Transverse colon (tissue), 4 donors: Measurements from ENCODE around the gene PRLR. TPM values are rescaled to one million over a fixed set of nuclear protein-coding genes. Genes with fewer than 3 reads are reported as not detected.

Source experiments
- DNase-seq: peaks from one replicate; pipeline ENCODE4 v3.0.0-alpha.2; 2019
- H3K27ac ChIP-seq, 4 donors: fragments of 200-600 bp; sonication (generic); 2 replicates each; pipeline ENCODE4 v1.5.1; 2016 to 2018; ENCODE audit warnings: inconsistent platforms in 4 of 4
- H3K27me3 ChIP-seq: fragments of 200-600 bp; sonication (generic); 2 replicates; pipeline ENCODE4 v1.5.1; 2017; ENCODE audit warnings: inconsistent platforms
- H3K36me3 ChIP-seq, 4 donors: fragments of 200-600 bp; sonication (generic); 2 replicates each; pipeline ENCODE4 v1.5.1; 2017 to 2019; ENCODE audit warnings: inconsistent platforms in 4 of 4
- H3K4me1 ChIP-seq, 4 donors: fragments of 200-600 bp; sonication (generic); 2 replicates each; pipeline ENCODE4 v1.5.1; 2017 to 2020; ENCODE audit warnings: inconsistent platforms in 4 of 4
- H3K4me3 ChIP-seq, 4 donors: fragments of 200-600 bp; sonication (generic); 1 replicate in 1 of 4; 2 replicates in 3 of 4; pipeline versions ENCODE4 v1.5.1 to v1.6.1; 2017 to 2019; ENCODE audit warnings: inconsistent platforms in 4 of 4
- H3K9me3 ChIP-seq, 2 donors: fragments of 200-600 bp; sonication (generic); 2 replicates each; pipeline ENCODE4 v1.5.1; 2017 to 2019; ENCODE audit warnings: inconsistent platforms in 2 of 2
- EP300 ChIP-seq: sonication (generic); formaldehyde crosslinking; IDR thresholded peaks from one replicate; pipeline ENCODE4 v1.6.1; 2017; ENCODE audit warnings: antibody characterized with exemption, low read depth
- POLR2A ChIP-seq: fragments of 450-650 bp; IDR thresholded peaks from one replicate; pipeline ENCODE4 v1.6.1; 2016; ENCODE audit warnings: antibody characterized with exemption, mild to moderate bottlenecking, moderate library complexity
- POLR2AphosphoS5 ChIP-seq, 3 donors: sonication (generic); formaldehyde crosslinking; IDR thresholded peaks; one replicate each; pipeline ENCODE4 v1.6.1; 2016; ENCODE audit warnings: antibody characterized with exemption in 3 of 3
- WGBS, 2 donors: methylation state at CpG; one replicate each; pipeline ENCODE4 v1.1.5; 2018; ENCODE audit warnings: low coverage in 1 of 2; 5-methylcytosine and 5-hydroxymethylcytosine counted together
- in situ Hi-C, 4 donors: fragments of 200-750 bp; cut with MboI; loops; one replicate each; pipeline versions ENCODE4 v1.15.0 to v1.15.1; 2017; ENCODE audit warnings: low sequenced_read_pairs in 3 of 4, low pct_ligation_motif_present in 1 of 4, low pct_unique_long_range_greater_than_20kb in 1 of 4
- intact Hi-C: fragments of 100-400 bp; cut with DNase I; formaldehyde crosslinking; loops from one replicate; pipeline ENCODE4 v1.15.1; 2023; ENCODE audit warnings: low total_unique reads
- total RNA-seq, 4 donors: library from RNA; depleted of rRNA; stranded (reverse); fragments of >200 nt; gene quantifications; one replicate each; pipeline ENCODE4 v1.1.0, GENCODE V29; 2016
- TF ChIP-seq, protein P1 (sequence below), 5 experiments: fragments of 200-600 bp in 3 of 5; fragments of 450-650 bp in 2 of 5; sonication (generic) in 3 of 5; IDR thresholded peaks; 1 replicate in 2 of 5; 2 replicates in 3 of 5; pipeline ENCODE4 v1.5.1; 2016 to 2017; ENCODE audit warnings: antibody characterized with exemption in 5 of 5, inconsistent platforms in 3 of 5, mild to moderate bottlenecking in 2 of 5, moderate library complexity in 1 of 5

Gene PRLR
- total RNA-seq, 4 donors from 2014 or later = 4.9 to 19.8 (median 13.0) TPM

GRCh38 chr5:35094948-35095347 is 135.3 kb downstream of the PRLR start:
- Histone ChIP-seq H3K27ac (no peak overlapping the region), H3K4me3 (no peak overlapping the region), H3K27me3 (no peaks in the 10 kb centered on the region), H3K4me1 (peaks cover 0 to 35% (median 3%) of the 10 kb centered on the region in 4 donors), H3K9me3 (no peaks in the 10 kb centered on the region), H3K36me3 (no peaks in the 10 kb centered on the region)
- in situ Hi-C loops (loop anchor here (5.0 to 25.0 kb wide), 5 partner anchors 102 to 842 kb away; partner anchors contain the start of genes CAPSL (in 3 of the 4) and SPEF2 (in 1 of the 4)), intact Hi-C loops (no loop called here)
- TF ChIP-seq POLR2AphosphoS5 (IDR thresholded peaks at IDR 0.05) (no peak), POLR2A (no peak), EP300 (no peak)
- TF ChIP-seq, protein P1, sequence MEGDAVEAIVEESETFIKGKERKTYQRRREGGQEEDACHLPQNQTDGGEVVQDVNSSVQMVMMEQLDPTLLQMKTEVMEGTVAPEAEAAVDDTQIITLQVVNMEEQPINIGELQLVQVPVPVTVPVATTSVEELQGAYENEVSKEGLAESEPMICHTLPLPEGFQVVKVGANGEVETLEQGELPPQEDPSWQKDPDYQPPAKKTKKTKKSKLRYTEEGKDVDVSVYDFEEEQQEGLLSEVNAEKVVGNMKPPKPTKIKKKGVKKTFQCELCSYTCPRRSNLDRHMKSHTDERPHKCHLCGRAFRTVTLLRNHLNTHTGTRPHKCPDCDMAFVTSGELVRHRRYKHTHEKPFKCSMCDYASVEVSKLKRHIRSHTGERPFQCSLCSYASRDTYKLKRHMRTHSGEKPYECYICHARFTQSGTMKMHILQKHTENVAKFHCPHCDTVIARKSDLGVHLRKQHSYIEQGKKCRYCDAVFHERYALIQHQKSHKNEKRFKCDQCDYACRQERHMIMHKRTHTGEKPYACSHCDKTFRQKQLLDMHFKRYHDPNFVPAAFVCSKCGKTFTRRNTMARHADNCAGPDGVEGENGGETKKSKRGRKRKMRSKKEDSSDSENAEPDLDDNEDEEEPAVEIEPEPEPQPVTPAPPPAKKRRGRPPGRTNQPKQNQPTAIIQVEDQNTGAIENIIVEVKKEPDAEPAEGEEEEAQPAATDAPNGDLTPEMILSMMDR (IDR thresholded peaks at IDR 0.05) = no peak
- DNase-seq = no peak
- WGBS, 2 donors = 60 to 70% methylated on average over 1 to 3 of the region's 3 CpGs

- in situ Hi-C loops = loop anchor here (5.0 to 25.0 kb wide), 5 partner anchors 105 to 845 kb away; partner anchors contain the start of genes CAPSL (in 3 of the 4) and SPEF2 (in 1 of the 4)
- Histone ChIP-seq H3K4me3 (no peak overlapping the region), H3K27me3 (no peaks in the 10 kb centered on the region), H3K36me3 (no peaks in the 10 kb centered on the region), H3K27ac (no peak overlapping the region), H3K4me1 (peaks cover 0 to 35% (median 3%) of the 10 kb centered on the region in 4 donors), H3K9me3 (no peaks in the 10 kb centered on the region)
- WGBS, 2 donors = 50 to 73% methylated on average over 2 of the region's 2 CpGs
- intact Hi-C loops = no loop called here
- TF ChIP-seq POLR2A (no peak), POLR2AphosphoS5 (IDR thresholded peaks at IDR 0.05) (no peak), EP300 (no peak)
- TF ChIP-seq, protein P1 (IDR thresholded peaks at IDR 0.05) = no peak
- DNase-seq = no peak
These were observed 137.6 kb downstream of the PRLR start for GRCh38 chr5:35092703-35093102.

- in situ Hi-C loops (loop anchor here (5.0 to 25.0 kb wide), 5 partner anchors 106 to 846 kb away; partner anchors contain the start of genes CAPSL (in 3 of the 4) and SPEF2 (in 1 of the 4)), intact Hi-C loops (no loop called here)
- Histone ChIP-seq H3K27ac (peak overlapping the region in 3 of 4 donors; percentile 38 to 55 (median 54)), H3K27me3 (no peaks in the 10 kb centered on the region), H3K9me3 (no peaks in the 10 kb centered on the region), H3K4me1 (peaks cover 0 to 35% (median 3%) of the 10 kb centered on the region in 4 donors), H3K4me3 (no peak overlapping the region), H3K36me3 (no peaks in the 10 kb centered on the region)
- no peak for DNase-seq
- 51 to 61% methylated on average over 4 to 5 of the region's 5 CpGs for WGBS, 2 donors
- TF ChIP-seq POLR2AphosphoS5 (IDR thresholded peaks at IDR 0.05) (no peak), POLR2A (no peak), EP300 (no peak)
- TF ChIP-seq, protein P1 (IDR thresholded peaks at IDR 0.05) = no peak
These were observed 138.6 kb downstream of the PRLR start for GRCh38 chr5:35091704-35092103.

GRCh38 chr5:35089334-35090314 is 140.7 kb downstream of the PRLR start:
- no peak overlapping the region for H3K4me3 ChIP-seq
- in situ Hi-C loops = loop anchor here (5.0 to 25.0 kb wide), 6 partner anchors 108 to 848 kb away; partner anchors contain the start of genes CAPSL (in 3 of the 4) and SPEF2 (in 1 of the 4)
- H3K27me3 ChIP-seq = no peaks in the 10 kb centered on the region
- peak; percentile 72 for DNase-seq
- no peaks in the 10 kb centered on the region for H3K9me3 ChIP-seq
- no peak overlapping the region for H3K27ac ChIP-seq
- TF ChIP-seq POLR2AphosphoS5 (IDR thresholded peaks at IDR 0.05) = no peak
- TF ChIP-seq, protein P1 (IDR thresholded peaks at IDR 0.05) = peak; percentile 53 to 81 (median 71)
- peaks cover 0 to 19% (median 3%) of the 10 kb centered on the region in 4 donors for H3K4me1 ChIP-seq
- intact Hi-C loops = no loop called here
- no peaks in the 10 kb centered on the region for H3K36me3 ChIP-seq
- WGBS, 2 donors = 46 to 59% methylated on average over 7 of the region's 7 CpGs
